Activated CD4-positive, alpha-beta memory T cell treated with anti-CD3 and anti-CD28 coated beads, Interleukin-2, amount 10 ng/mL, durations not matched to agents 7 days and 5 days (primary cell): ENCODE data around the gene LAD1. TPM values are rescaled to one million over a fixed set of nuclear protein-coding genes. Genes with fewer than 3 reads are reported as not detected.

Experiments used
- CTCF ChIA-PET: fragments of 350-600 bp; sonication (Branson Sonifier 250); formaldehyde crosslinking; loops from one replicate; lab custom pipeline; 2021; ENCODE audit warnings: antibody characterized with exemption, inconsistent platforms; lab: Charles Lee
- POLR2A ChIA-PET: fragments of 350-600 bp; sonication (Branson Sonifier 250); formaldehyde crosslinking; loops from one replicate; lab custom pipeline; 2021; ENCODE audit warnings: antibody characterized with exemption; lab: Charles Lee
- DNase-seq: peaks from one replicate; pipeline ENCODE4 v3.0.0-alpha.2; 2020
- H3K27ac Mint-ChIP-seq: one replicate; pipeline ENCODE4 v1.8.0; 2021; ENCODE audit warnings: mild to moderate bottlenecking, mixed read lengths
- H3K27me3 Mint-ChIP-seq: one replicate; pipeline ENCODE4 v1.8.0; 2021; ENCODE audit warnings: mixed read lengths
- H3K36me3 Mint-ChIP-seq: one replicate; pipeline ENCODE4 v1.8.0; 2021; ENCODE audit warnings: low read depth, mixed read lengths
- H3K4me1 Mint-ChIP-seq: one replicate; pipeline ENCODE4 v1.8.0; 2021; ENCODE audit warnings: mixed read lengths
- H3K4me3 Mint-ChIP-seq: one replicate; pipeline ENCODE4 v1.8.0; 2021; ENCODE audit warnings: mild to moderate bottlenecking, mixed read lengths
- H3K9me3 Mint-ChIP-seq: one replicate; pipeline ENCODE4 v1.8.0; 2021; ENCODE audit warnings: mixed read lengths
- total RNA-seq, 2 experiments: library from RNA; stranded (reverse); gene quantifications; one replicate each; pipeline ENCODE4 v1.2.3, GENCODE V29; 2021

LAD1 gene
- total RNA-seq, 2 experiments from 2014 or later, result not detected

GRCh38 chr1:201426479-201427310 lies 27.6 kb upstream of the LAD1 start:
- Mint-ChIP-seq H3K4me1 (no peaks in the 10 kb centered on the region), H3K4me3 (no peak overlapping the region), H3K27me3 (peaks cover 11% of the 10 kb centered on the region), H3K36me3 (no peaks in the 10 kb centered on the region), H3K9me3 (no peaks in the 10 kb centered on the region), H3K27ac (no peak overlapping the region)
- POLR2A ChIA-PET, result no interaction called here
- CTCF ChIA-PET, result interaction anchor here (1.6 kb wide), 1 partner anchor 9 kb away, joined by 3 read pairs; no protein-coding TSS in a partner anchor
- no peak for DNase-seq

- Mint-ChIP-seq H3K27me3 (peaks cover 5% of the 10 kb centered on the region), H3K36me3 (no peaks in the 10 kb centered on the region), H3K27ac (no peak overlapping the region), H3K9me3 (no peaks in the 10 kb centered on the region), H3K4me3 (no peak overlapping the region), H3K4me1 (no peaks in the 10 kb centered on the region)
- ChIA-PET CTCF (interaction anchor here (1.1 kb wide), 1 partner anchor 11 kb away, joined by 3 read pairs; no protein-coding TSS in a partner anchor), POLR2A (no interaction called here)
- no peak for DNase-seq
These were observed 25.0 kb upstream of the LAD1 start for GRCh38 chr1:201424146-201424545.

DNA sequence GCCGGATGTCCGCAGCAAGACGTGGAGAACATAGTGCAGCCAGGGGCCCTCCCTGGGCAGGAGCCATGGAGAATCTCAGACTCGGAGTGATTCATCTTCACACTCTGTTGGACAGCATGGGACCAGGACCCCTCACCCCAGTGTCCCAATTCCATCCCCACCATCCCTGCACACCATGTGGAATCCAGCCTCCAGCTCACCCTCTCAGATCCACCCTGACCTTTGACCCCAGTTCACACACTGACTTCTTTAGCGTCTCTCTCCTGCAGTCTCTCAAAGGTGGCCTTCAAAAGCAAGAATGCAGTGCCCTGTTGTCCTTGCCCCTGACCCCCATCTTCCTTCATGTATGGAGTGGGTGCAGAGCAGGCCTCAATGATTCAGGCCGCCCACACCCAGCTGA lies 24.5 kb upstream of the LAD1 start:
- Mint-ChIP-seq H3K27ac (no peak overlapping the region), H3K4me3 (no peak overlapping the region), H3K9me3 (no peaks in the 10 kb centered on the region), H3K4me1 (no peaks in the 10 kb centered on the region), H3K27me3 (peaks cover 5% of the 10 kb centered on the region), H3K36me3 (no peaks in the 10 kb centered on the region)
- DNase-seq, result no peak
- POLR2A ChIA-PET, result no interaction called here
- CTCF ChIA-PET, result interaction anchor here (1.1 kb wide), 1 partner anchor 12 kb away, joined by 3 read pairs; no protein-coding TSS in a partner anchor

DNA sequence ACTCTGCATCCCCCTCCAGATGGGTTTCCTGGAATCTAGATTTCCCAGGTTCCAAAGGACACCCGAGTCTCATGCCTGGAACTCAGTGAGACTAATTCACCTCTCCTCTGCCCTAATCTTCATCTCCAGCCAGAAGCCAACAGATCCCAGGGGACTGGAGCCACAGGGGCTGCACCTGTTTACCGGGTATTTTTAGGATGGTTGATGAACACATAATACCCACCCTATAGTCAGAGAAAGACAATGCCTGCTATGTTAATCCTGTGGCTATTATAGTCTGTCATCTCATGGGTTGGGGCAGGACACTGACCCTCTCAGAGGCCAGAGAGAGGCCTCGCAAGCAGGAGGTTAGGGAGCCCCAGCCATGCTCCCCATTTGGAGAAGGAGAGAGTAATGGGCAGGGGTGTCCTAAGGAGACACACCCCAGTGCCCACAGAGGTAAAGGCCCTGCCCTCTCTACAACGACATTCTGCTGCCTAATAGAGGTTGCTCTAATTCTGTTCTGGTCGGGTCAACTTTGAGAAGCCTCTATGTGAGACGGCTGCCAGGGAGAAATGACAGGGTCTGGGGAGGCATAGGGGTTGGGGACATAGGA lies 23.4 kb upstream of the LAD1 start:
- Mint-ChIP-seq H3K9me3 (no peaks in the 10 kb centered on the region), H3K4me3 (no peak overlapping the region), H3K36me3 (no peaks in the 10 kb centered on the region), H3K27ac (no peak overlapping the region), H3K27me3 (peaks cover 9% of the 10 kb centered on the region), H3K4me1 (no peaks in the 10 kb centered on the region)
- POLR2A ChIA-PET, result no interaction called here
- CTCF ChIA-PET, result no interaction called here
- DNase-seq, result no peak

DNA sequence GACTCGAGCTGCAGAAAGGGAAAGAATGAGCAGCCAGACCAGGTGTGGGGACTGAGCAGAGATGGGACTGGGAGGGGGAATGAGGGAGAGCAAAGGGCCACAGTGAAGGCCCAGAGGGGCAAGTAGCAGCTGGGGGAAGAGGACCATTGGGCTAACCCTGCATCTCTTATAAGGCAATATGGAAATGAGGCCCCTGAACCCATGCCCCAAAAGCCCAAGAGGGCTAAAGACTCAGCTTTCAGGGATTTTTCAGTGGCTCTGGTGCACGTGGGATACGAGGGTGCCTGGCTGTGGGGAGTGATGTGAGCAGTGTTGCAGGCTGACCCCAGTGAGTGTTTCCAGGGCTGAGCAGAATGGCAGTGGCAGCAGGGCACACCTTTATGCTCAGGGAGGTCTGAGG lies 22.9 kb upstream of the LAD1 start:
- H3K4me1 Mint-ChIP-seq, result no peaks in the 10 kb centered on the region
- DNase-seq, result no peak
- no peak overlapping the region for H3K27ac Mint-ChIP-seq
- no peak overlapping the region for H3K4me3 Mint-ChIP-seq
- H3K9me3 Mint-ChIP-seq, result no peaks in the 10 kb centered on the region
- POLR2A ChIA-PET, result no interaction called here
- H3K27me3 Mint-ChIP-seq, result peaks cover 14% of the 10 kb centered on the region
- no peaks in the 10 kb centered on the region for H3K36me3 Mint-ChIP-seq
- CTCF ChIA-PET, result interaction anchor here (0.7 kb wide), 1 partner anchor 13 kb away, joined by 3 read pairs; no protein-coding TSS in a partner anchor

DNA sequence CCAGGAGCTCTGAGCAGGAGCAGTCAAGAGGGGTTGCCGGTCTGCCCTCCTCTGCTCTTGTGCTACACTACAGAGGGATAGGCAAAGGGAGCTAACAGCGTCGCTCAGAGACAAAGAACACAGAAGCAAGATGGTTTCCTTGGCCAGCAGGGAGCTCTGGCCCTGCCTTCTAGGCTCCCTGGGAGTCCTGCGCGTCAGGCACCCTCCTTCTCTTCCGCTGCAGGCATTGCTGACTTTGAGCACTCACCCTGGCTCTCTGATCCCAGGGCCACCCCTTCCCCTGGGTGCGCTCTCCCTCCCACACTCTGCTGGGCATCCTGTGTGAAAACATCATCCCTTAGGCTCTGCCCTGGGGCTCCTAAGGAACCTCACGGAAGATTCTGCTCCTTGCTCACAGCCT lies 21.9 kb upstream of the LAD1 start:
- Mint-ChIP-seq H3K9me3 (no peaks in the 10 kb centered on the region), H3K4me1 (no peaks in the 10 kb centered on the region), H3K27ac (no peak overlapping the region), H3K36me3 (no peaks in the 10 kb centered on the region), H3K4me3 (no peak overlapping the region), H3K27me3 (peaks cover 21% of the 10 kb centered on the region)
- POLR2A ChIA-PET, result no interaction called here
- no peak for DNase-seq
- CTCF ChIA-PET, result no interaction called here

DNA sequence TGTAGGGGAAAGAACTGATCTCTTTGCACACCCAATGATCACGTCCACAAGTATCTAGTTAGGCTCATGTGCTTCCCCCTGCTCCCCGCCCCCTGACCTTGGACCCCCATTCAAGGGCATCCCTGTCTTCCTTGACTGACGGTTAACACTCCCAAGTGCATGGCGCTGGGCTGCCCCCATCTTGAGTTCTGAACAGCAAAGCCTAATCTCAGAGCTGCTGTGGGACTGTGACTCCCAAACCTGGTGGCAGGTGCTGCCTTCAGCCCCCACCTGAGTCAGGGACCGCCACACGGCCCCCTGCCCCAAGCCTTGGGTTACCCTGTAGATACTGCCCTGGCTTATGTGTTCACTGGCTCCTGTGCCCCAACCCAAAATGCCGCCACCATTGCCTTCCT lies 21.5 kb upstream of the LAD1 start:
- Mint-ChIP-seq H3K36me3 (no peaks in the 10 kb centered on the region), H3K27me3 (peaks cover 21% of the 10 kb centered on the region), H3K4me1 (no peaks in the 10 kb centered on the region), H3K9me3 (no peaks in the 10 kb centered on the region), H3K4me3 (no peak overlapping the region), H3K27ac (no peak overlapping the region)
- POLR2A ChIA-PET, result no interaction called here
- no peak for DNase-seq
- CTCF ChIA-PET, result no interaction called here

- Mint-ChIP-seq H3K27me3 (peaks cover 23% of the 10 kb centered on the region), H3K27ac (no peak overlapping the region), H3K9me3 (no peaks in the 10 kb centered on the region), H3K4me3 (no peak overlapping the region), H3K4me1 (no peaks in the 10 kb centered on the region), H3K36me3 (no peaks in the 10 kb centered on the region)
- DNase-seq, result no peak
- POLR2A ChIA-PET, result no interaction called here
- CTCF ChIA-PET, result no interaction called here
These were observed 20.9 kb upstream of the LAD1 start for GRCh38 chr1:201419746-201420607.

DNA sequence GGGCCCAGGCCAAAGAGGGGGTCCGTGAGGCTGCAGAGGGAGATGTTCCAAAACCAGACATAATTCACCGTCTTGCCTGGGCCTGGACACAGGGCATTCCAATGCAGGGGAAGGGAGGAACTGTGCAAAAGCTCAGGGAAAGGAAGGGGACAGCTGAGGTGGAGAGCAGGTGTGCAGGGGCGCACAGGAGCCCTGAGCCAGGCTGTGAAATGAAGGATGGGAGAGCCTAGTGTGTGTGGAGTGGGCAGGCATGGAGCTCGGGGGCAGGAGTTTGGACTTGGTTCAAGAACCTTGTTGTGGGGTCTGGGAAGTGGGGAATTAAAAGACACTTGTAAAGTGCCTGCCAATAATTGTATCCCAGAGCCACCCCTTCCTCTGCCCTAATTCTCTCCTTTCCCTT lies 20.1 kb upstream of the LAD1 start:
- Mint-ChIP-seq H3K9me3 (no peaks in the 10 kb centered on the region), H3K4me1 (no peaks in the 10 kb centered on the region), H3K27me3 (peaks cover 23% of the 10 kb centered on the region), H3K27ac (no peak overlapping the region), H3K36me3 (no peaks in the 10 kb centered on the region), H3K4me3 (no peak overlapping the region)
- ChIA-PET POLR2A (no interaction called here), CTCF (no interaction called here)
- no peak for DNase-seq

DNA sequence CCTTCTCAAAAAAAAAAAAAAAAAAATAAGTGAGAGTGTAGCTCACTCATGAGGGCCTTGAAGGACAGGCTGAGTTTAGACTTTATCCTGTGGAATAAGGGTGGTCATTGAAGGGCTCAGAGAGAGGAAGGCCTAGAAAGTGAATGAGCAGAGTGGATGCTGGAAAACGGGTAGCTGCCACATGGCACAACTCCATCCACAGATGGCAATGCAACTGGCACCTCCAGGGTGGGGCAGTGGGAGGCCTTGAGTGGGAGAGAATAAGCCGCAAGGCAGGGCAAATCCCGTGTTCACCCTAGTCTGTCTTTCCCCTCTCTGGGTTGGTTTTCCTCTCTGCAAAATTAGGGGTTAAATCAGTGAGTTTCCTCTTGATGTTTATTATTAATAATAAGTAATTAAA lies 19.3 kb upstream of the LAD1 start:
- POLR2A ChIA-PET, result no interaction called here
- CTCF ChIA-PET, result interaction anchor here (0.7 to 1.5 kb wide), 4 partner anchors 10 to 130 kb away, joined by 3 to 8 read pairs (median 8); no protein-coding TSS in a partner anchor
- H3K4me1 Mint-ChIP-seq, result no peaks in the 10 kb centered on the region
- H3K27ac Mint-ChIP-seq, result no peak overlapping the region
- H3K9me3 Mint-ChIP-seq, result no peaks in the 10 kb centered on the region
- H3K4me3 Mint-ChIP-seq, result no peak overlapping the region
- DNase-seq, result no peak
- H3K27me3 Mint-ChIP-seq, result peaks cover 23% of the 10 kb centered on the region
- H3K36me3 Mint-ChIP-seq, result no peaks in the 10 kb centered on the region

DNA sequence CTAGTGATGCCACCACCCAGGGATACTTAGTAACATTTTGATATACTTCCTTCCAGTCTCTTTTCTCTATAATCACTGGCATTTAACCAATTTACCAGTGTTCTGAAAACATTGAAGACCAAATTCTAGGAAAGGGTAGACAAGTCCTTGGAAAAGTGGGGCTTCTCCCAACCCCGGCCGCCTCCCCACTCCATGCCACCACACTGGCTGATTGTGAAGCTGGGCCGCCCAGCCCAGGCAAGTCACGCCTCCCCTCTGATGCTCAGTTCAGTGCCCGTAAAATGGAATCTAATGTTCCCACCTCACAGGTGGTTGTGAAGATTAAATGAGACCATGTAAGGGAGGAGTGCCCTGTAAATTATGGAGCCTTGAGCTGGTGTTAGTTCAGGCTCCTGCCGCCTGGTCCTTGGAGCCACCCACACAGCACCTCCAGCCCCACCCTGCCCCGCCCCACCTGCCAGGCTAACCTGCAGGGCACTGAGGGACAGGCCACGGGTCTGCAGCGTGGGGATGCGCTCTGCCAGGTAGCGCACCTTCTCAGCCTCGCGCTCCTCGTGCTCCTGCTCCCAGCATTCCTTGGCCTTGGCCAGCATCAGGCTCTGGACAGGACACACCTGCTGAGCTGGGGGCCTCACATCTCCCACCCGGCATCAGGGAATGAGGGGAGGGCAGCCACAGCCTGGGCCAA lies 15.1 kb upstream of the LAD1 start:
- DNase-seq, result no peak
- CTCF ChIA-PET, result no interaction called here
- POLR2A ChIA-PET, result no interaction called here
- H3K9me3 Mint-ChIP-seq, result no peaks in the 10 kb centered on the region
- H3K27me3 Mint-ChIP-seq, result peaks cover 21% of the 10 kb centered on the region
- no peak overlapping the region for H3K27ac Mint-ChIP-seq
- H3K4me3 Mint-ChIP-seq, result no peak overlapping the region
- H3K4me1 Mint-ChIP-seq, result no peaks in the 10 kb centered on the region
- H3K36me3 Mint-ChIP-seq, result no peaks in the 10 kb centered on the region

- ChIA-PET CTCF (no interaction called here), POLR2A (no interaction called here)
- Mint-ChIP-seq H3K27me3 (peaks cover 7% of the 10 kb centered on the region), H3K36me3 (no peaks in the 10 kb centered on the region), H3K4me1 (no peaks in the 10 kb centered on the region), H3K9me3 (no peaks in the 10 kb centered on the region), H3K27ac (no peak overlapping the region), H3K4me3 (no peak overlapping the region)
- no peak for DNase-seq
These were observed 12.2 kb upstream of the LAD1 start for GRCh38 chr1:201411292-201411691.
